Heart left ventricle (tissue), 16 donors: Measurements from ENCODE around the gene THSD4. TPM values are rescaled to one million over a fixed set of nuclear protein-coding genes. Genes with fewer than 3 reads are reported as not detected.
A peak's percentile ranks its signal among the peaks of the same experiment; 100 is the strongest.

ENCODE experiments used
- ATAC-seq, 4 donors: fragments of 200-7000 bp; cut with Tn5 transposase; one replicate each; pipeline ENCODE4 v1.9.1; 2020 to 2022; ENCODE audit warnings: moderate library complexity in 4 of 4, mild to moderate bottlenecking in 3 of 4, moderate number of reproducible peaks in 1 of 4
- DNase-seq, 5 donors: peaks; one replicate each; pipeline ENCODE4 v3.0.0-alpha.2; 2020
- H3K27ac ChIP-seq, 12 donors: fragments of 200-600 bp; sonication (generic) in 4 of 12; one replicate each; pipeline versions ENCODE4 v1.5.0 to v1.8.0; 2016 to 2022; ENCODE audit warnings: mild to moderate bottlenecking in 2 of 12
- H3K27me3 ChIP-seq, 9 donors: fragments of 200-600 bp; sonication (generic) in 2 of 9; one replicate each; pipeline versions ENCODE4 v1.5.1 to v1.8.0; 2016 to 2022; ENCODE audit warnings: mild to moderate bottlenecking in 3 of 9
- H3K36me3 ChIP-seq, 9 donors: fragments of 200-600 bp; sonication (generic) in 2 of 9; one replicate each; pipeline versions ENCODE4 v1.5.0 to v1.8.0; 2018 to 2022; ENCODE audit warnings: mild to moderate bottlenecking in 2 of 9
- H3K4me1 ChIP-seq, 12 donors: fragments of 200-600 bp; sonication (generic) in 4 of 12; one replicate each; pipeline versions ENCODE4 v1.5.0 to v1.8.0; 2016 to 2022; ENCODE audit warnings: mild to moderate bottlenecking in 3 of 12
- H3K4me3 ChIP-seq, 12 donors: fragments of 200-600 bp; sonication (generic) in 4 of 12; one replicate each; pipeline versions ENCODE4 v1.5.0 to v1.8.0; 2017 to 2022; ENCODE audit warnings: mild to moderate bottlenecking in 9 of 12, moderate library complexity in 4 of 12
- H3K9me3 ChIP-seq, 12 donors: fragments of 200-600 bp; sonication (generic) in 4 of 12; one replicate each; pipeline versions ENCODE4 v1.5.0 to v1.8.0; 2016 to 2022; ENCODE audit warnings: mild to moderate bottlenecking in 1 of 12
- POLR2A ChIP-seq, 2 donors: fragments of 450-650 bp; IDR thresholded peaks; one replicate each; pipeline ENCODE4 v1.6.1; 2017; ENCODE audit warnings: antibody characterized with exemption in 2 of 2, mild to moderate bottlenecking in 2 of 2, moderate library complexity in 2 of 2
- WGBS, 4 donors: extraction: QIAGEN DNeasy Blood & Tissue Kit in 2 of 4; methylation state at CpG; one replicate each; pipeline versions ENCODE4 v1.1.5 to v1.1.7; 2013 to 2018; 5-methylcytosine and 5-hydroxymethylcytosine counted together
- intact Hi-C, 10 donors: fragments of 100-400 bp; cut with DNase I; formaldehyde crosslinking; loops; one replicate each; pipeline versions ENCODE4 v1.11.1 to v1.14.2; 2022
- polyA plus RNA-seq, 2 donors: library from polyadenylated mRNA; stranded (reverse); fragments of 200-250 nt; gene quantifications; one replicate each; pipeline ENCODE4 v1.2.3, GENCODE V29; 2013
- total RNA-seq, 9 donors: library from RNA; depleted of rRNA in 2 of 9; stranded (reverse); fragments of >200 nt in 2 of 9; fragmentation: NEBNext Ultra II Directional in 3 of 9; extraction: Animal tissue kit (Norgen Biotek cat#: 25700) in 3 of 9; gene quantifications; one replicate each; pipeline versions ENCODE4 v1.1.0 to v1.2.4, GENCODE V29; 2016 to 2023
- TF ChIP-seq, protein P1 (sequence below), 12 donors: fragments of 200-600 bp; sonication (generic) in 4 of 12; IDR thresholded peaks; one replicate each; pipeline versions ENCODE4 v1.5.0 to v1.8.0; 2018 to 2022; ENCODE audit warnings: antibody characterized with exemption in 12 of 12, mild to moderate bottlenecking in 5 of 12
- donor health status: ischemic (EF 13 %, LVEDD 7.1; RV severe dilation, severe dysfunction).
- donor health status: healthy with polysubstance abuse.
- donor health status: DM: no; HTN: yes; CAD: no.
- donor health status: DM: no; HTN: no; CAD: no.
- donor health status: ischemic (EF 25% LVEDD 6.9; RV normal size, moderate dysfunction).
- donor health status: ischemic (EF 25% LVEDD 5.7; RV mildly dilated, moderate dysfunction).
- donor health status: healthy.
- donor health status: DM: yes; HTN: yes; CAD: no.
- donor health status: ischemic (EF 35%, LVEDD 5.7; RV mildly dilated, moderate dysfunction).
- donor health status: nonischemic (EF 11% LVEDD 7.7; RV severe dilation, severe dysfunction).
- donor health status: DM: yes; HTN: yes; CAD: no.
- donor health status: PGD.
- donor health status: ischemic (EF 29% LVEDD 5.4; RV normal size, mild dysfunction).
- donor health status: nonischemic (EF 23%, LVEDD 6.1; RV moderate dilation, normal function).

Gene THSD4
- total and polyA plus RNA-seq, 11 donors, result 32.6 to 206 (median 93.2) TPM

DNA sequence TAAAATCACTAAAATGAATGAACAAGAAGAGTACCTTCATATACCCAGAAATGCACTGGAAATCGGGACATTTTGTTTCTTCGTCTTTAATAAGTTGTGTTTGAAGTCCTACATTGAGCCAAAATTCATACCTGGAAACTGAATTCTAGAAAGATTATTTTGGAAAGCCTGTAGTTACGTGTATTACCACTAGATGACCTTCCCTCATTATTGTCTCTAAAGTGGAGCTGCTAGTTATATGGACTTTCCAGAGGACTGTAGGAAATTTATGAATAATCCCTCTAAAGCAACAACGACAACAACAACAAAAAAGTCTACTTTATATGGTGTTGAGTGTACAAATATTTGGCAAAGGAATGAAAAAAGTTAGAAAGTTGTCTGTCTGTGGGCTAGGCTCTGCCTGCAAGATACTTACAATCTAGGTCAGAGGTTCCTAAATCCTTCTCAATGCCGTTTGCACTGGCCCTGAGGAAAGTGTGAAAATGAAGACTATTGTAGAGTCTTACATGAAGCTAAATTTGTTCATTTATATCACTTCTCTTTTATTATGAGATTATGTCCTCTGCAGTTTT is 460.3 kb downstream of the THSD4 start:
- ATAC-seq (no peak), DNase-seq (no peak)
- WGBS, 4 donors, result 55 to 64% (median 59%) methylated on average over 5 of the region's 5 CpGs
- no peak overlapping the region for H3K27ac ChIP-seq
- H3K9me3 ChIP-seq, result no peaks in the 10 kb centered on the region
- intact Hi-C loops, result loop anchor here in 7 of 10 donors (1.0 to 10.0 kb wide), 7 partner anchors 121 to 159 kb away; no protein-coding TSS in a partner anchor
- TF ChIP-seq, protein P1, sequence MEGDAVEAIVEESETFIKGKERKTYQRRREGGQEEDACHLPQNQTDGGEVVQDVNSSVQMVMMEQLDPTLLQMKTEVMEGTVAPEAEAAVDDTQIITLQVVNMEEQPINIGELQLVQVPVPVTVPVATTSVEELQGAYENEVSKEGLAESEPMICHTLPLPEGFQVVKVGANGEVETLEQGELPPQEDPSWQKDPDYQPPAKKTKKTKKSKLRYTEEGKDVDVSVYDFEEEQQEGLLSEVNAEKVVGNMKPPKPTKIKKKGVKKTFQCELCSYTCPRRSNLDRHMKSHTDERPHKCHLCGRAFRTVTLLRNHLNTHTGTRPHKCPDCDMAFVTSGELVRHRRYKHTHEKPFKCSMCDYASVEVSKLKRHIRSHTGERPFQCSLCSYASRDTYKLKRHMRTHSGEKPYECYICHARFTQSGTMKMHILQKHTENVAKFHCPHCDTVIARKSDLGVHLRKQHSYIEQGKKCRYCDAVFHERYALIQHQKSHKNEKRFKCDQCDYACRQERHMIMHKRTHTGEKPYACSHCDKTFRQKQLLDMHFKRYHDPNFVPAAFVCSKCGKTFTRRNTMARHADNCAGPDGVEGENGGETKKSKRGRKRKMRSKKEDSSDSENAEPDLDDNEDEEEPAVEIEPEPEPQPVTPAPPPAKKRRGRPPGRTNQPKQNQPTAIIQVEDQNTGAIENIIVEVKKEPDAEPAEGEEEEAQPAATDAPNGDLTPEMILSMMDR (IDR thresholded peaks at IDR 0.05), result peak; percentile 28 to 60 (median 47)
- no peak for TF ChIP-seq POLR2A (IDR thresholded peaks at IDR 0.05)
- no peaks in the 10 kb centered on the region for H3K36me3 ChIP-seq
- H3K27me3 ChIP-seq, result no peaks in the 10 kb centered on the region
- H3K4me1 ChIP-seq, result peaks cover 0 to 19% (median 0%) of the 10 kb centered on the region in 12 donors
- H3K4me3 ChIP-seq, result no peak overlapping the region

GRCh38 chr15:71577071-71577470 is 461.8 kb downstream of the THSD4 start:
- TF ChIP-seq, protein P1 (IDR thresholded peaks at IDR 0.05), result no peak
- no peak for TF ChIP-seq POLR2A (IDR thresholded peaks at IDR 0.05)
- H3K36me3 ChIP-seq, result no peaks in the 10 kb centered on the region
- intact Hi-C loops, result loop anchor here in 6 of 10 donors (2.0 to 10.0 kb wide), 6 partner anchors 122 to 158 kb away; no protein-coding TSS in a partner anchor
- H3K4me1 ChIP-seq, result peaks cover 0 to 13% (median 0%) of the 10 kb centered on the region in 12 donors
- 52 to 72% (median 61%) methylated on average over 2 of the region's 2 CpGs for WGBS, 4 donors
- no peak for DNase-seq
- no peak overlapping the region for H3K4me3 ChIP-seq
- H3K27me3 ChIP-seq, result no peaks in the 10 kb centered on the region
- H3K27ac ChIP-seq, result no peak overlapping the region
- H3K9me3 ChIP-seq, result peaks cover 0 to 5% (median 0%) of the 10 kb centered on the region in 12 donors
- ATAC-seq, result no peak

- intact Hi-C loops, result no loop called here
Observed at GRCh38 chr15:71581398-71581930, 466.2 kb downstream of the THSD4 start.

DNA sequence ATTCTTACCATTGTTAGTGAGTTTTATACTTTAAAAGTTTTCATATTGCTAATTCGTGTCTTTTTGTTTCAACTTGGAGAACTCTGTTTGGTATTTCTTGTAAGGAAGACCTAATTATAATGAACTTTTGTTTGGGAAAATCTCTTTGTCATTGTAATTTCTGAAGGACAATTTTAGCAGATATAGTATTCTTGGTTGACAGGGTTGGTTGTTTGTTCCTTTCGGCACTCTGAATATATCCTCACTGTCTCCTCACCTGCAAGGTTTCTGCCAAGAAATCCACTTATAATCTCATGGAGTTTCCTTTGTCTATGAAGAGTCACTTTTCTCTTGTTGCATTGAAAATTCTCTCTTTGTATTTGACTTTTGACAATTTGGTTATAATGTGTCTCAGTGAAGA is 469.9 kb downstream of the THSD4 start:
- intact Hi-C loops, result no loop called here
- H3K4me1 ChIP-seq, result no peaks in the 10 kb centered on the region
- H3K9me3 ChIP-seq, result peaks cover 0 to 47% (median 15%) of the 10 kb centered on the region in 12 donors
- no peak overlapping the region for H3K4me3 ChIP-seq
- no peak for DNase-seq
- ATAC-seq, result no peak
- TF ChIP-seq, protein P1 (IDR thresholded peaks at IDR 0.05), result no peak
- TF ChIP-seq POLR2A (IDR thresholded peaks at IDR 0.05), result no peak
- H3K27me3 ChIP-seq, result no peaks in the 10 kb centered on the region
- WGBS, 4 donors, result 50 to 97% (median 94%) methylated on average over 2 of the region's 2 CpGs
- H3K36me3 ChIP-seq, result no peaks in the 10 kb centered on the region
- H3K27ac ChIP-seq, result no peak overlapping the region

More at GRCh38 chr15:71581398-71581930, 466.2 kb downstream of the THSD4 start:
- no peaks in the 10 kb centered on the region for H3K27me3 ChIP-seq
- WGBS, 4 donors, result 81 to 84% (median 82%) methylated on average over 2 of the region's 2 CpGs
- H3K27ac ChIP-seq, result no peak overlapping the region
- DNase-seq (no peak), ATAC-seq (no peak)
- no peak overlapping the region for H3K4me3 ChIP-seq
- TF ChIP-seq POLR2A (IDR thresholded peaks at IDR 0.05), result no peak
- TF ChIP-seq, protein P1 (IDR thresholded peaks at IDR 0.05), result no peak
- no peaks in the 10 kb centered on the region for H3K36me3 ChIP-seq
- no peaks in the 10 kb centered on the region for H3K4me1 ChIP-seq
- peaks cover 0 to 43% (median 13%) of the 10 kb centered on the region in 12 donors for H3K9me3 ChIP-seq
